ENCODE data around the gene MAPK4.

GRCh38 chr18:50630895-50631294, 71.0 kb downstream of the MAPK4 start:
- TF ChIP-seq NR2C2 (CRISPR knock-in tag; IDR thresholded peaks at IDR 0.05) (no peak), GRHL2 (CRISPR knock-in tag; IDR thresholded peaks at IDR 0.05; ENCODE audit: insufficient replicate concordance, severe bottlenecking) (no peak), CTCF (IDR thresholded peaks at IDR 0.05) (no peak), ARID4B (CRISPR knock-in tag; IDR thresholded peaks at IDR 0.05; ENCODE audit: borderline replicate concordance) (no peak), ZNF219 (CRISPR knock-in tag; IDR thresholded peaks at IDR 0.05; ENCODE audit: borderline replicate concordance) (no peak), FOXP1 (CRISPR knock-in tag; IDR thresholded peaks at IDR 0.05; ENCODE audit: borderline replicate concordance) (no peak)
